Measurements from ENCODE around the gene CD19. TPM values are rescaled to one million over a fixed set of nuclear protein-coding genes. Genes with fewer than 3 reads are reported as not detected.

Gene CD19
- total RNA-seq, 4 donors from 2014 or later, result 0.59 to 1.3 TPM; not detected in 2

- Histone ChIP-seq H3K27me3 (no peaks in the 10 kb centered on the region), H3K36me3 (peaks cover 2 to 100% (median 13%) of the 10 kb centered on the region in 3 donors), H3K9me3 (peaks cover 0 to 20% (median 0%) of the 10 kb centered on the region in 4 donors), H3K4me1 (no peaks in the 10 kb centered on the region), H3K4me3 (peak overlapping the region in 2 of 4 donors; percentile 24 to 36), H3K27ac (peak overlapping the region in 1 of 4 donors; percentile 27)
- 85 to 90% methylated on average over 15 to 19 of the region's 19 CpGs for WGBS, 2 donors
- DNase-seq (ENCODE audit: low spot score in 2 of 2), result no peak
- TF ChIP-seq CTCF (IDR thresholded peaks at IDR 0.05) (no peak), EP300 (IDR thresholded peaks at IDR 0.05) (no peak), POLR2A (IDR thresholded peaks at IDR 0.05) (no peak)
These were observed 53.7 kb downstream of the CD19 start for GRCh38 chr16:28985211-28986041.

GRCh38 chr16:28986046-28986445 lies 54.3 kb downstream of the CD19 start:
- H3K27me3 ChIP-seq, result no peaks in the 10 kb centered on the region
- peaks cover 2 to 99% (median 13%) of the 10 kb centered on the region in 3 donors for H3K36me3 ChIP-seq
- no peak for DNase-seq (ENCODE audit: low spot score in 2 of 2)
- no peaks in the 10 kb centered on the region for H3K4me1 ChIP-seq
- WGBS, 2 donors, result 92% methylated on average over 9 of the region's 9 CpGs
- peak overlapping the region in 2 of 4 donors; percentile 24 to 36 for H3K4me3 ChIP-seq
- no peak for TF ChIP-seq EP300 (IDR thresholded peaks at IDR 0.05)
- TF ChIP-seq POLR2A (IDR thresholded peaks at IDR 0.05), result no peak
- TF ChIP-seq CTCF (IDR thresholded peaks at IDR 0.05), result no peak
- H3K27ac ChIP-seq, result peak overlapping the region in 1 of 4 donors; percentile 27
- peaks cover 0 to 20% (median 0%) of the 10 kb centered on the region in 4 donors for H3K9me3 ChIP-seq

GRCh38 chr16:28986492-28986891 lies 54.7 kb downstream of the CD19 start:
- WGBS, 2 donors, result 86 to 95% methylated on average over 13 of the region's 13 CpGs
- DNase-seq (ENCODE audit: low spot score in 2 of 2), result no peak
- Histone ChIP-seq H3K36me3 (peaks cover 2 to 95% (median 13%) of the 10 kb centered on the region in 3 donors), H3K27ac (no peak overlapping the region), H3K27me3 (no peaks in the 10 kb centered on the region), H3K4me3 (no peak overlapping the region), H3K9me3 (peaks cover 0 to 16% (median 0%) of the 10 kb centered on the region in 4 donors), H3K4me1 (no peaks in the 10 kb centered on the region)
- TF ChIP-seq CTCF (IDR thresholded peaks at IDR 0.05) (no peak), POLR2A (IDR thresholded peaks at IDR 0.05) (no peak), EP300 (IDR thresholded peaks at IDR 0.05) (no peak)

GRCh38 chr16:28987170-28987853 lies 55.5 kb downstream of the CD19 start:
- Histone ChIP-seq H3K36me3 (peaks cover 2 to 87% (median 13%) of the 10 kb centered on the region in 3 donors), H3K27ac (no peak overlapping the region), H3K4me1 (no peaks in the 10 kb centered on the region), H3K27me3 (no peaks in the 10 kb centered on the region), H3K9me3 (peaks cover 0 to 13% (median 0%) of the 10 kb centered on the region in 4 donors), H3K4me3 (no peak overlapping the region)
- TF ChIP-seq CTCF (IDR thresholded peaks at IDR 0.05) (no peak), EP300 (IDR thresholded peaks at IDR 0.05) (no peak), POLR2A (IDR thresholded peaks at IDR 0.05) (no peak)
- no peak for DNase-seq (ENCODE audit: low spot score in 2 of 2)
- WGBS, 2 donors, result 97 to 98% methylated on average over 4 of the region's 4 CpGs

Other genes with a start within 250 kb of the CD19 start
- gene EIF3C, start 220.5 kb upstream of the CD19 start, total RNA-seq, result 100 to 1,000 TPM; 158 to 275 (median 197) TPM
- 10 to 100 TPM in 2 of 4 donors, 1 to 10 TPM in 2; 8.4 to 15.9 (median 10.9) TPM for gene NPIPB9, start 180.2 kb upstream of the CD19 start, total RNA-seq
- 100 to 1,000 TPM in 1 of 4 donors, 10 to 100 TPM in 3; 57.6 to 121 (median 87.7) TPM for gene ATXN2L, start 109.0 kb upstream of the CD19 start, total RNA-seq
- gene TUFM, start 85.6 kb upstream of the CD19 start, total RNA-seq, result 100 to 1,000 TPM in 3 of 4 donors, 10 to 100 TPM in 1; 88.1 to 136 (median 116) TPM
- gene SH2B1, start 68.1 kb upstream of the CD19 start, total RNA-seq, result 10 to 100 TPM; 33.7 to 44.8 (median 43.0) TPM
- under 1 TPM; 0.20 to 0.90 (median 0.21) TPM for gene ATP2A1, start 53.5 kb upstream of the CD19 start, total RNA-seq
- gene RABEP2, start 6.7 kb upstream of the CD19 start, total RNA-seq, result 10 to 100 TPM; 30.3 to 57.0 (median 32.4) TPM
- 10 to 100 TPM; 32.1 to 34.5 (median 34.0) TPM for gene NFATC2IP, start 19.0 kb downstream of the CD19 start, total RNA-seq
- gene SPNS1, start 42.8 kb downstream of the CD19 start, total RNA-seq, result 10 to 100 TPM in 3 of 4 donors, 1 to 10 TPM in 1; 9.8 to 38.4 (median 25.6) TPM
- gene LAT, start 53.1 kb downstream of the CD19 start, total RNA-seq, result 10 to 100 TPM in 3 of 4 donors, 1 to 10 TPM in 1; 9.4 to 15.3 (median 12.4) TPM